HepG2 (cell line): ENCODE measurements around the gene SLC25A45. TPM values are rescaled to one million over a fixed set of nuclear protein-coding genes. Genes with fewer than 3 reads are reported as not detected.

Source experiments
- AGO2 ChIP-seq: fragments of 200-400 bp; formaldehyde crosslinking; optimal IDR thresholded peaks from 2 replicates; pipeline ENCODE3; 2017; ENCODE audit warnings: mild to moderate bottlenecking, low read depth, low read length, moderate library complexity
- ETV5 ChIP-seq: IDR thresholded peaks from 2 replicates; pipeline ENCODE4 v1.6.1; 2018; ENCODE audit warnings: missing biosample characterization, missing genetic modification reagents, inconsistent platforms, borderline replicate concordance
- FOXA3 ChIP-seq: IDR thresholded peaks from 2 replicates; pipeline ENCODE4 v1.6.1; 2016; ENCODE audit warnings: missing genetic modification reagents, missing compliant biosample characterization
- GFI1 ChIP-seq: sonication (generic); formaldehyde crosslinking; IDR thresholded peaks from 2 replicates; pipeline ENCODE4 v1.5.0; 2020; ENCODE audit warnings: missing genetic modification reagents, mild to moderate bottlenecking, borderline replicate concordance
- HNRNPLL ChIP-seq: fragments of 200-400 bp; formaldehyde crosslinking; IDR thresholded peaks from 2 replicates; pipeline ENCODE4 v1.6.1; 2017; ENCODE audit warnings: mild to moderate bottlenecking, low read depth, low read length; ENCODE audit not compliant: poor library complexity, severe bottlenecking
- ZBTB8A ChIP-seq: sonication (generic); formaldehyde crosslinking; IDR thresholded peaks from 2 replicates; pipeline ENCODE4 v1.4.0; 2020; ENCODE audit warnings: mild to moderate bottlenecking, low read depth, missing genetic modification reagents, borderline replicate concordance
- ZNF20 ChIP-seq: sonication (generic); formaldehyde crosslinking; IDR thresholded peaks from 2 replicates; pipeline ENCODE4 v1.4.0; 2020; ENCODE audit warnings: mild to moderate bottlenecking, moderate library complexity, missing genetic modification reagents
- ZNF441 ChIP-seq: sonication (generic); formaldehyde crosslinking; IDR thresholded peaks from 2 replicates; pipeline ENCODE4 v1.7.0; 2021; ENCODE audit warnings: missing genetic modification reagents, borderline replicate concordance
- ZNF616 ChIP-seq: sonication (generic); formaldehyde crosslinking; IDR thresholded peaks from 2 replicates; pipeline ENCODE4 v1.5.0; 2020; ENCODE audit warnings: low read depth, mild to moderate bottlenecking, missing genetic modification reagents
- ZNF83 ChIP-seq: sonication (generic); formaldehyde crosslinking; IDR thresholded peaks from 2 replicates; pipeline ENCODE4 v1.4.0; 2020; ENCODE audit warnings: missing genetic modification reagents, mild to moderate bottlenecking, borderline replicate concordance
- polyA plus RNA-seq, 8 experiments: library from polyadenylated mRNA; depleted of rRNA in 3 of 8; stranded (reverse) in 7 of 8; unstranded in 1 of 8; fragments of >200 nt; fragmentation: Illumina TruSeq in 4 of 8; extraction: Trizol in 4 of 8; gene quantifications; 2 replicates each; pipeline versions ENCODE4 v1.2.1 to v1.2.3, GENCODE V29; 2011 to 2016; ENCODE audit warnings: low read depth in 4 of 8, missing spikeins in 1 of 8, mixed read lengths in 1 of 8; ENCODE audit not compliant: insufficient read depth in 1 of 8
- total RNA-seq, 5 experiments: library from RNA; depleted of rRNA; stranded (reverse); fragments of >200 nt; fragmentation: Illumina TruSeq; extraction: Trizol; gene quantifications; 2 replicates each; pipeline ENCODE4 v1.2.3, GENCODE V29; 2016; ENCODE audit warnings: low read depth in 1 of 5
- TF ChIP-seq, protein P1 (sequence below): sonication (generic); formaldehyde crosslinking; IDR thresholded peaks from 2 replicates; pipeline ENCODE4 v1.4.0; 2020; ENCODE audit warnings: missing genetic modification reagents
- TF ChIP-seq, protein P2 (sequence below): sonication (generic); formaldehyde crosslinking; IDR thresholded peaks from 2 replicates; pipeline ENCODE4 v1.4.0; 2020; ENCODE audit warnings: missing genetic modification reagents
- TF ChIP-seq, protein P3 (sequence below): IDR thresholded peaks from 2 replicates; pipeline ENCODE4 v1.6.1; 2016; ENCODE audit warnings: low read depth, missing genetic modification reagents, missing compliant biosample characterization

The SLC25A45 gene
- total and polyA plus RNA-seq, 2 of the 13 experiments (the other 11 are each of a cell fraction or from before 2014, with no cell fraction given): 1.2 to 3.4 TPM

DNA sequence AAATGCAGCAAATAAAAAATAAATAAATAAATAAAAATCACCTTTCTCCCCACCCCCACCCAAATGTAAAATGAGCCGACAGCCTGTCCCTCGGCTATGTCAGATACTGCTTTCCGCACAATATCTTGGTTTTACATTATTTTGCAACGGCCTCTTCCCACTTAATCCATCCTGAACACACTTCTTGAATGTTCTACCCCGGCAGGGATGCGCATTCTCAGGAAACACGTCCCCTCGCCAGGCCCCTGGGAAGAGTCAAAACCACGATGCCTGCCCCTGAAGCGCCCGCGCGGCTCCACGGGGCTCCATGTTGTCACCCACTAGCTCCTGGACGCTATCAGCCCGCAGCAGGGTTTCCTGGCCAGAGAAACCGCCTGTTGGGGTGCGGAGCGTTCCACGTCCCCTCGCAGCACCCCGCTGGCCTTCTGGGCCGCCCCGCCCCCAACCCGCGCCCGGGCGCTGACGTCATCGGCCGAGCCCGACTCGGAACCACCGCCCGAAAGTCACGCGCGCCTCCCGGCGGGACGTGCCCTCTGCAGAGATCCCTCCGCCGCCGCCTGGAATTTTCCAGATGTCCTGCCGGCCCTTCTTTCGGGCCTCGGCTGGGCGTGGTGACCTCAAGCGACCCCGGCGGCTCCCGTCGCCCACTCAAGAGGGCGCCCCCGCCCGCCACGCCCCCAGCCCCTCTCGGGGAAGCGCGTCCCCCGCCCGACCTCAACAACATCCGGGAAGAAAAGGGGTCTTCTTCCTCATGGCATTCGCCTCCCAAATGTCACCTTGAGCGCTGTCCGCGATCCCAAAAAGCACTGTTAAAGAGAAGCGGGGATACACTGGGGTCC, 39.6 kb upstream of the SLC25A45 start (continued):
- TF ChIP-seq, protein P1, sequence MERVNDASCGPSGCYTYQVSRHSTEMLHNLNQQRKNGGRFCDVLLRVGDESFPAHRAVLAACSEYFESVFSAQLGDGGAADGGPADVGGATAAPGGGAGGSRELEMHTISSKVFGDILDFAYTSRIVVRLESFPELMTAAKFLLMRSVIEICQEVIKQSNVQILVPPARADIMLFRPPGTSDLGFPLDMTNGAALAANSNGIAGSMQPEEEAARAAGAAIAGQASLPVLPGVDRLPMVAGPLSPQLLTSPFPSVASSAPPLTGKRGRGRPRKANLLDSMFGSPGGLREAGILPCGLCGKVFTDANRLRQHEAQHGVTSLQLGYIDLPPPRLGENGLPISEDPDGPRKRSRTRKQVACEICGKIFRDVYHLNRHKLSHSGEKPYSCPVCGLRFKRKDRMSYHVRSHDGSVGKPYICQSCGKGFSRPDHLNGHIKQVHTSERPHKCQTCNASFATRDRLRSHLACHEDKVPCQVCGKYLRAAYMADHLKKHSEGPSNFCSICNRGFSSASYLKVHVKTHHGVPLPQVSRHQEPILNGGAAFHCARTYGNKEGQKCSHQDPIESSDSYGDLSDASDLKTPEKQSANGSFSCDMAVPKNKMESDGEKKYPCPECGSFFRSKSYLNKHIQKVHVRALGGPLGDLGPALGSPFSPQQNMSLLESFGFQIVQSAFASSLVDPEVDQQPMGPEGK (CRISPR knock-in tag): peak; percentile 73
- TF ChIP-seq FOXA3 (CRISPR knock-in tag): peak; percentile 41; the same call in 1 of the 2 replicates
- TF ChIP-seq ZNF616 (CRISPR knock-in tag): peak; percentile 49; the same call in 1 of the 2 replicates
- TF ChIP-seq, protein P2, sequence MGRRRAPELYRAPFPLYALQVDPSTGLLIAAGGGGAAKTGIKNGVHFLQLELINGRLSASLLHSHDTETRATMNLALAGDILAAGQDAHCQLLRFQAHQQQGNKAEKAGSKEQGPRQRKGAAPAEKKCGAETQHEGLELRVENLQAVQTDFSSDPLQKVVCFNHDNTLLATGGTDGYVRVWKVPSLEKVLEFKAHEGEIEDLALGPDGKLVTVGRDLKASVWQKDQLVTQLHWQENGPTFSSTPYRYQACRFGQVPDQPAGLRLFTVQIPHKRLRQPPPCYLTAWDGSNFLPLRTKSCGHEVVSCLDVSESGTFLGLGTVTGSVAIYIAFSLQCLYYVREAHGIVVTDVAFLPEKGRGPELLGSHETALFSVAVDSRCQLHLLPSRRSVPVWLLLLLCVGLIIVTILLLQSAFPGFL: no peak
- peak; percentile 63 for TF ChIP-seq HNRNPLL
- peak; percentile 35; the same call in 1 of the 2 replicates for TF ChIP-seq ZNF441 (CRISPR knock-in tag)
- TF ChIP-seq, protein P3, sequence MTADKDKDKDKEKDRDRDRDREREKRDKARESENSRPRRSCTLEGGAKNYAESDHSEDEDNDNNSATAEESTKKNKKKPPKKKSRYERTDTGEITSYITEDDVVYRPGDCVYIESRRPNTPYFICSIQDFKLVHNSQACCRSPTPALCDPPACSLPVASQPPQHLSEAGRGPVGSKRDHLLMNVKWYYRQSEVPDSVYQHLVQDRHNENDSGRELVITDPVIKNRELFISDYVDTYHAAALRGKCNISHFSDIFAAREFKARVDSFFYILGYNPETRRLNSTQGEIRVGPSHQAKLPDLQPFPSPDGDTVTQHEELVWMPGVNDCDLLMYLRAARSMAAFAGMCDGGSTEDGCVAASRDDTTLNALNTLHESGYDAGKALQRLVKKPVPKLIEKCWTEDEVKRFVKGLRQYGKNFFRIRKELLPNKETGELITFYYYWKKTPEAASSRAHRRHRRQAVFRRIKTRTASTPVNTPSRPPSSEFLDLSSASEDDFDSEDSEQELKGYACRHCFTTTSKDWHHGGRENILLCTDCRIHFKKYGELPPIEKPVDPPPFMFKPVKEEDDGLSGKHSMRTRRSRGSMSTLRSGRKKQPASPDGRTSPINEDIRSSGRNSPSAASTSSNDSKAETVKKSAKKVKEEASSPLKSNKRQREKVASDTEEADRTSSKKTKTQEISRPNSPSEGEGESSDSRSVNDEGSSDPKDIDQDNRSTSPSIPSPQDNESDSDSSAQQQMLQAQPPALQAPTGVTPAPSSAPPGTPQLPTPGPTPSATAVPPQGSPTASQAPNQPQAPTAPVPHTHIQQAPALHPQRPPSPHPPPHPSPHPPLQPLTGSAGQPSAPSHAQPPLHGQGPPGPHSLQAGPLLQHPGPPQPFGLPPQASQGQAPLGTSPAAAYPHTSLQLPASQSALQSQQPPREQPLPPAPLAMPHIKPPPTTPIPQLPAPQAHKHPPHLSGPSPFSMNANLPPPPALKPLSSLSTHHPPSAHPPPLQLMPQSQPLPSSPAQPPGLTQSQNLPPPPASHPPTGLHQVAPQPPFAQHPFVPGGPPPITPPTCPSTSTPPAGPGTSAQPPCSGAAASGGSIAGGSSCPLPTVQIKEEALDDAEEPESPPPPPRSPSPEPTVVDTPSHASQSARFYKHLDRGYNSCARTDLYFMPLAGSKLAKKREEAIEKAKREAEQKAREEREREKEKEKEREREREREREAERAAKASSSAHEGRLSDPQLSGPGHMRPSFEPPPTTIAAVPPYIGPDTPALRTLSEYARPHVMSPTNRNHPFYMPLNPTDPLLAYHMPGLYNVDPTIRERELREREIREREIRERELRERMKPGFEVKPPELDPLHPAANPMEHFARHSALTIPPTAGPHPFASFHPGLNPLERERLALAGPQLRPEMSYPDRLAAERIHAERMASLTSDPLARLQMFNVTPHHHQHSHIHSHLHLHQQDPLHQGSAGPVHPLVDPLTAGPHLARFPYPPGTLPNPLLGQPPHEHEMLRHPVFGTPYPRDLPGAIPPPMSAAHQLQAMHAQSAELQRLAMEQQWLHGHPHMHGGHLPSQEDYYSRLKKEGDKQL (CRISPR knock-in tag): peak; percentile 66
- 0 out of 2 replicates have a peak, but pooled peaks have one; percentile 5 for TF ChIP-seq ZNF83 (CRISPR knock-in tag)
- TF ChIP-seq ZNF20 (CRISPR knock-in tag): 0 out of 2 replicates have a peak, but pooled peaks have one; percentile 29
- peak; percentile 74; the same call in 1 of the 2 replicates for TF ChIP-seq ZBTB8A (CRISPR knock-in tag)
- peak; percentile 92 for TF ChIP-seq AGO2
- peak; percentile 69; the same call in 1 of the 2 replicates for TF ChIP-seq ETV5 (CRISPR knock-in tag)
- TF ChIP-seq GFI1 (CRISPR knock-in tag): no peak
